HEK293 (cell line): ENCODE data around the gene RPL36.

Experiments
- MYNN ChIP-seq: fragments of 450-650 bp; formaldehyde crosslinking; IDR thresholded peaks from 2 replicates; pipeline ENCODE4 v1.5.1; 2016; ENCODE audit warnings: missing biosample characterization, missing genetic modification characterization, borderline replicate concordance
- PRDM2 ChIP-seq: fragments of 450-650 bp; formaldehyde crosslinking; IDR thresholded peaks from 2 replicates; pipeline ENCODE4 v1.5.1; 2016; ENCODE audit warnings: missing biosample characterization, missing genetic modification characterization, borderline replicate concordance
- SP3 ChIP-seq: fragments of 450-650 bp; formaldehyde crosslinking; IDR thresholded peaks from 2 replicates; pipeline ENCODE4 v1.5.1; 2016; ENCODE audit warnings: missing biosample characterization, missing genetic modification characterization
- ZBTB10 ChIP-seq: fragments of 450-650 bp; formaldehyde crosslinking; IDR thresholded peaks from 2 replicates; pipeline ENCODE4 v1.5.1; 2016; ENCODE audit warnings: missing biosample characterization, missing genetic modification characterization
- ZBTB17 ChIP-seq: fragments of 450-650 bp; formaldehyde crosslinking; IDR thresholded peaks from 2 replicates; pipeline ENCODE4 v1.5.1; 2016; ENCODE audit warnings: missing biosample characterization, missing genetic modification characterization
- ZBTB26 ChIP-seq: fragments of 450-650 bp; formaldehyde crosslinking; optimal IDR thresholded peaks from 2 replicates; pipeline ENCODE3; 2016; ENCODE audit warnings: missing biosample characterization, mild to moderate bottlenecking, missing genetic modification characterization
- ZBTB44 ChIP-seq: fragments of 450-650 bp; IDR thresholded peaks from 2 replicates; pipeline ENCODE4 v1.5.1; 2018; ENCODE audit warnings: missing biosample characterization, mild to moderate bottlenecking, missing genetic modification characterization
- ZNF148 ChIP-seq: fragments of 450-650 bp; formaldehyde crosslinking; IDR thresholded peaks from 2 replicates; pipeline ENCODE4 v1.5.0; 2017; ENCODE audit warnings: missing biosample characterization, missing genetic modification characterization, borderline replicate concordance
- ZNF184 ChIP-seq: fragments of 450-650 bp; IDR thresholded peaks from 2 replicates; pipeline ENCODE4 v1.5.1; 2018; ENCODE audit warnings: missing biosample characterization, mild to moderate bottlenecking, missing genetic modification characterization
- ZNF292 ChIP-seq: fragments of 450-650 bp; formaldehyde crosslinking; IDR thresholded peaks from 2 replicates; pipeline ENCODE4 v1.5.1; 2016; ENCODE audit warnings: low read depth, missing biosample characterization, missing genetic modification characterization, borderline replicate concordance
- ZNF366 ChIP-seq: fragments of 450-650 bp; formaldehyde crosslinking; conservative IDR thresholded peaks from 2 replicates; pipeline ENCODE4 v1.5.1; 2016; ENCODE audit warnings: missing biosample characterization, missing genetic modification characterization
- ZNF391 ChIP-seq: fragments of 450-650 bp; formaldehyde crosslinking; IDR thresholded peaks from 2 replicates; pipeline ENCODE4 v1.5.1; 2016; ENCODE audit warnings: low read depth, missing biosample characterization, missing genetic modification characterization, borderline replicate concordance
- ZNF521 ChIP-seq: fragments of 450-650 bp; formaldehyde crosslinking; IDR thresholded peaks from 2 replicates; pipeline ENCODE4 v1.5.1; 2017; ENCODE audit warnings: missing biosample characterization, mild to moderate bottlenecking, missing genetic modification characterization
- ZNF548 ChIP-seq: fragments of 450-650 bp; formaldehyde crosslinking; IDR thresholded peaks from 2 replicates; pipeline ENCODE4 v1.5.1; 2016; ENCODE audit warnings: missing biosample characterization, missing genetic modification characterization
- ZNF654 ChIP-seq: fragments of 450-650 bp; formaldehyde crosslinking; IDR thresholded peaks from 2 replicates; pipeline ENCODE4 v1.5.1; 2016; ENCODE audit warnings: low read depth, missing biosample characterization, missing genetic modification characterization
- TF ChIP-seq, protein P1 (sequence below): fragments of 450-650 bp; formaldehyde crosslinking; conservative IDR thresholded peaks from 2 replicates; pipeline ENCODE4 v1.5.1; 2016; ENCODE audit warnings: low read depth, missing biosample characterization, missing genetic modification characterization
- TF ChIP-seq, protein P2 (sequence below): IDR thresholded peaks from 2 replicates; pipeline ENCODE4 v1.6.1; 2011; ENCODE audit warnings: mild to moderate bottlenecking, low read depth, low read length, borderline replicate concordance

Gene RPL36

DNA sequence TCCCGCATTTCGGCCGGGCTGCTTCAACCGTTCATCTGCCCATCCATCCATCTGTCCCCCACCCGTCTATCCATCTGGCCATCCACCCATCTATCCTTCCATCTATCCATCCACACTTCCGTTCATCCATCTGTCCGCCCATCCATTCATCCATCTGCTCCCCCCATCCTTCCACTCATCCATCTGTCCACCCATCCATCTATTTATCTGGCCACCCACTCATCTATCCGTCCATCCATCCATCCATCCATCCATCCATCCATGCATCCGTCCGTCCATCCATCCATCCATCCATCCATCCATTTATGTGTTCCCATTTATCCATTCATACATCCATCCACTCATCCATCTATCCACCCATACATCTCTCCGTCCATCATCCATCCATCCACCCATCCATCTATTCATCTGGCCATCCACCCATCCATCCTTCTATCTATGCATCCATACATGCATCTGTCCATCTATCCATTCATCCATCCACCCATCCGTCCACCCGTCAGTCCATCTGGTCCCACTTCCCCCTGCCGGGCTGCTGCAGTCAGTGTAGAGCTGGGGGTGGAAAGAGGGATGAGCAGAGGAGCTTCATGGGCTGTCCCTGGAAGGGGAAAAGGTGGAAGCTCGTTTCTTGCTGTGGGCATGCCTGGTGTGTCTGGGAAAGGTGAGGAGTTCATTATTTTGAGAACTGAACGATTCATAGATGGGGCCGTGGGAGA, 8.5 kb upstream of the RPL36 start (continued):
- no peak for TF ChIP-seq MYNN
- no peak for TF ChIP-seq ZBTB10 (tag by site-specific recombination)
- no peak for TF ChIP-seq ZNF148 (tag by site-specific recombination)
- TF ChIP-seq ZBTB17 (tag by site-specific recombination) = peak; percentile 99
- no peak for TF ChIP-seq ZNF292 (tag by site-specific recombination)
- TF ChIP-seq ZNF521 (tag by site-specific recombination) = no peak
- TF ChIP-seq ZNF391 (tag by site-specific recombination) = 0 out of 2 replicates have a peak, but pooled peaks have one; percentile 10
- TF ChIP-seq PRDM2 (tag by site-specific recombination) = no peak
- no peak for TF ChIP-seq SP3
- TF ChIP-seq, protein P1, sequence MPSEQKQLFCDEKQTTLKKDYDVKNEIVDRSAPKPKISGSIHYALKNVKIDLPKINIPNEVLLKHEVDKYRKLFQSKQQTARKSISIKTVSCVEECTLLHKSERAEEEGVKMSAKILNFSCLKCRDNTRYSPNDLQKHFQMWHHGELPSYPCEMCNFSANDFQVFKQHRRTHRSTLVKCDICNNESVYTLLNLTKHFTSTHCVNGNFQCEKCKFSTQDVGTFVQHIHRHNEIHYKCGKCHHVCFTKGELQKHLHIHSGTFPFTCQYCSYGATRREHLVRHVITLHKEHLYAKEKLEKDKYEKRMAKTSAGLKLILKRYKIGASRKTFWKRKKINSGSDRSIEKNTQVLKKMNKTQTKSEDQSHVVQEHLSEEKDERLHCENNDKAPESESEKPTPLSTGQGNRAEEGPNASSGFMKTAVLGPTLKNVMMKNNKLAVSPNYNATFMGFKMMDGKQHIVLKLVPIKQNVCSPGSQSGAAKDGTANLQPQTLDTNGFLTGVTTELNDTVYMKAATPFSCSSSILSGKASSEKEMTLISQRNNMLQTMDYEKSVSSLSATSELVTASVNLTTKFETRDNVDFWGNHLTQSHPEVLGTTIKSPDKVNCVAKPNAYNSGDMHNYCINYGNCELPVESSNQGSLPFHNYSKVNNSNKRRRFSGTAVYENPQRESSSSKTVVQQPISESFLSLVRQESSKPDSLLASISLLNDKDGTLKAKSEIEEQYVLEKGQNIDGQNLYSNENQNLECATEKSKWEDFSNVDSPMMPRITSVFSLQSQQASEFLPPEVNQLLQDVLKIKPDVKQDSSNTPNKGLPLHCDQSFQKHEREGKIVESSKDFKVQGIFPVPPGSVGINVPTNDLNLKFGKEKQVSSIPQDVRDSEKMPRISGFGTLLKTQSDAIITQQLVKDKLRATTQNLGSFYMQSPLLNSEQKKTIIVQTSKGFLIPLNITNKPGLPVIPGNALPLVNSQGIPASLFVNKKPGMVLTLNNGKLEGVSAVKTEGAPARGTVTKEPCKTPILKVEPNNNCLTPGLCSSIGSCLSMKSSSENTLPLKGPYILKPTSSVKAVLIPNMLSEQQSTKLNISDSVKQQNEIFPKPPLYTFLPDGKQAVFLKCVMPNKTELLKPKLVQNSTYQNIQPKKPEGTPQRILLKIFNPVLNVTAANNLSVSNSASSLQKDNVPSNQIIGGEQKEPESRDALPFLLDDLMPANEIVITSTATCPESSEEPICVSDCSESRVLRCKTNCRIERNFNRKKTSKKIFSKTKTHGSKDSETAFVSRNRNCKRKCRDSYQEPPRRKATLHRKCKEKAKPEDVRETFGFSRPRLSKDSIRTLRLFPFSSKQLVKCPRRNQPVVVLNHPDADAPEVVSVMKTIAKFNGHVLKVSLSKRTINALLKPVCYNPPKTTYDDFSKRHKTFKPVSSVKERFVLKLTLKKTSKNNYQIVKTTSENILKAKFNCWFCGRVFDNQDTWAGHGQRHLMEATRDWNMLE (tag by site-specific recombination) = no peak
- TF ChIP-seq ZNF654 (tag by site-specific recombination) = no peak
- peak; percentile 100 for TF ChIP-seq ZNF366 (tag by site-specific recombination)
- TF ChIP-seq ZBTB44 = no peak
- no peak for TF ChIP-seq ZNF184
- TF ChIP-seq ZNF548 (tag by site-specific recombination) = no peak
- no peak for TF ChIP-seq ZBTB26 (tag by site-specific recombination)
- TF ChIP-seq, protein P2, sequence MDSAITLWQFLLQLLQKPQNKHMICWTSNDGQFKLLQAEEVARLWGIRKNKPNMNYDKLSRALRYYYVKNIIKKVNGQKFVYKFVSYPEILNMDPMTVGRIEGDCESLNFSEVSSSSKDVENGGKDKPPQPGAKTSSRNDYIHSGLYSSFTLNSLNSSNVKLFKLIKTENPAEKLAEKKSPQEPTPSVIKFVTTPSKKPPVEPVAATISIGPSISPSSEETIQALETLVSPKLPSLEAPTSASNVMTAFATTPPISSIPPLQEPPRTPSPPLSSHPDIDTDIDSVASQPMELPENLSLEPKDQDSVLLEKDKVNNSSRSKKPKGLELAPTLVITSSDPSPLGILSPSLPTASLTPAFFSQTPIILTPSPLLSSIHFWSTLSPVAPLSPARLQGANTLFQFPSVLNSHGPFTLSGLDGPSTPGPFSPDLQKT = no peak
